A549 (cell line): ENCODE measurements around the gene TCF4.

ENCODE experiments used
- ATOH8 ChIP-seq: fragments of 250-450 bp; sonication (Bioruptor Pico); IDR thresholded peaks from 2 replicates; pipeline ENCODE4 v1.5.0; 2020; ENCODE audit warnings: low read depth, mild to moderate bottlenecking, moderate library complexity
- EP300 ChIP-seq, 2 experiments: fragments of >200 bp; sonication (Bioruptor Twin); formaldehyde crosslinking; IDR thresholded peaks; 2 replicates in 1 of 2; 3 replicates in 1 of 2; pipeline ENCODE4 v1.6.1; 2016 to 2017
- HES2 ChIP-seq: fragments of >200 bp; sonication (Bioruptor Twin); formaldehyde crosslinking; IDR thresholded peaks from 2 replicates; pipeline ENCODE4 v1.6.1; 2016
- KDM5A ChIP-seq: fragments of 200-600 bp; sonication (generic); IDR thresholded peaks from 2 replicates; pipeline ENCODE4 v1.6.1; 2016; ENCODE audit warnings: antibody characterized with exemption, mild to moderate bottlenecking
- NFE2L2 ChIP-seq: fragments of 150-350 bp; conservative IDR thresholded peaks from 2 replicates; pipeline ENCODE4 v1.6.1; 2014; ENCODE audit warnings: low read length
- POLR2A ChIP-seq: IDR thresholded peaks from 2 replicates; pipeline ENCODE4 v1.6.1; 2012; ENCODE audit warnings: mild to moderate bottlenecking, low read length
- RCOR1 ChIP-seq: fragments of 150-350 bp; IDR thresholded peaks from 2 replicates; pipeline ENCODE4 v1.6.1; 2014; ENCODE audit warnings: antibody characterized with exemption, low read length, low read depth
- RFX5 ChIP-seq: fragments of 450-650 bp; IDR thresholded peaks from 2 replicates; pipeline ENCODE4 v1.7.1; 2014; ENCODE audit warnings: antibody characterized with exemption, mild to moderate bottlenecking, moderate library complexity
- USF2 ChIP-seq: fragments of 450-650 bp; IDR thresholded peaks from 2 replicates; pipeline ENCODE4 v1.6.1; 2014; ENCODE audit warnings: antibody characterized with exemption
- TF ChIP-seq, protein P1 (sequence below): fragments of 200-600 bp; sonication (generic); IDR thresholded peaks from 2 replicates; pipeline ENCODE4 v1.6.1; 2016; ENCODE audit warnings: antibody characterized with exemption, mild to moderate bottlenecking, moderate library complexity
- TF ChIP-seq, protein P2 (sequence below): fragments of >200 bp; sonication (Bioruptor Twin); formaldehyde crosslinking; IDR thresholded peaks from 3 replicates; pipeline ENCODE4 v1.5.1; 2016
- TF ChIP-seq, protein P3 (sequence below): IDR thresholded peaks from 2 replicates; pipeline ENCODE4 v1.6.1; 2012

GRCh38 chr18:55252053-55252675 lies 335.8 kb downstream of the TCF4 start:
- no peak for TF ChIP-seq HES2
- TF ChIP-seq, protein P1, sequence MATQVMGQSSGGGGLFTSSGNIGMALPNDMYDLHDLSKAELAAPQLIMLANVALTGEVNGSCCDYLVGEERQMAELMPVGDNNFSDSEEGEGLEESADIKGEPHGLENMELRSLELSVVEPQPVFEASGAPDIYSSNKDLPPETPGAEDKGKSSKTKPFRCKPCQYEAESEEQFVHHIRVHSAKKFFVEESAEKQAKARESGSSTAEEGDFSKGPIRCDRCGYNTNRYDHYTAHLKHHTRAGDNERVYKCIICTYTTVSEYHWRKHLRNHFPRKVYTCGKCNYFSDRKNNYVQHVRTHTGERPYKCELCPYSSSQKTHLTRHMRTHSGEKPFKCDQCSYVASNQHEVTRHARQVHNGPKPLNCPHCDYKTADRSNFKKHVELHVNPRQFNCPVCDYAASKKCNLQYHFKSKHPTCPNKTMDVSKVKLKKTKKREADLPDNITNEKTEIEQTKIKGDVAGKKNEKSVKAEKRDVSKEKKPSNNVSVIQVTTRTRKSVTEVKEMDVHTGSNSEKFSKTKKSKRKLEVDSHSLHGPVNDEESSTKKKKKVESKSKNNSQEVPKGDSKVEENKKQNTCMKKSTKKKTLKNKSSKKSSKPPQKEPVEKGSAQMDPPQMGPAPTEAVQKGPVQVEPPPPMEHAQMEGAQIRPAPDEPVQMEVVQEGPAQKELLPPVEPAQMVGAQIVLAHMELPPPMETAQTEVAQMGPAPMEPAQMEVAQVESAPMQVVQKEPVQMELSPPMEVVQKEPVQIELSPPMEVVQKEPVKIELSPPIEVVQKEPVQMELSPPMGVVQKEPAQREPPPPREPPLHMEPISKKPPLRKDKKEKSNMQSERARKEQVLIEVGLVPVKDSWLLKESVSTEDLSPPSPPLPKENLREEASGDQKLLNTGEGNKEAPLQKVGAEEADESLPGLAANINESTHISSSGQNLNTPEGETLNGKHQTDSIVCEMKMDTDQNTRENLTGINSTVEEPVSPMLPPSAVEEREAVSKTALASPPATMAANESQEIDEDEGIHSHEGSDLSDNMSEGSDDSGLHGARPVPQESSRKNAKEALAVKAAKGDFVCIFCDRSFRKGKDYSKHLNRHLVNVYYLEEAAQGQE: no peak
- TF ChIP-seq, protein P2, sequence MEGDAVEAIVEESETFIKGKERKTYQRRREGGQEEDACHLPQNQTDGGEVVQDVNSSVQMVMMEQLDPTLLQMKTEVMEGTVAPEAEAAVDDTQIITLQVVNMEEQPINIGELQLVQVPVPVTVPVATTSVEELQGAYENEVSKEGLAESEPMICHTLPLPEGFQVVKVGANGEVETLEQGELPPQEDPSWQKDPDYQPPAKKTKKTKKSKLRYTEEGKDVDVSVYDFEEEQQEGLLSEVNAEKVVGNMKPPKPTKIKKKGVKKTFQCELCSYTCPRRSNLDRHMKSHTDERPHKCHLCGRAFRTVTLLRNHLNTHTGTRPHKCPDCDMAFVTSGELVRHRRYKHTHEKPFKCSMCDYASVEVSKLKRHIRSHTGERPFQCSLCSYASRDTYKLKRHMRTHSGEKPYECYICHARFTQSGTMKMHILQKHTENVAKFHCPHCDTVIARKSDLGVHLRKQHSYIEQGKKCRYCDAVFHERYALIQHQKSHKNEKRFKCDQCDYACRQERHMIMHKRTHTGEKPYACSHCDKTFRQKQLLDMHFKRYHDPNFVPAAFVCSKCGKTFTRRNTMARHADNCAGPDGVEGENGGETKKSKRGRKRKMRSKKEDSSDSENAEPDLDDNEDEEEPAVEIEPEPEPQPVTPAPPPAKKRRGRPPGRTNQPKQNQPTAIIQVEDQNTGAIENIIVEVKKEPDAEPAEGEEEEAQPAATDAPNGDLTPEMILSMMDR: no peak
- no peak for TF ChIP-seq KDM5A
- no peak for TF ChIP-seq ATOH8 (CRISPR knock-in tag)
- TF ChIP-seq POLR2A: no peak
- TF ChIP-seq RCOR1: no peak
- TF ChIP-seq EP300 (IDR thresholded peaks at IDR 0.05): no peak
- TF ChIP-seq RFX5: no peak
- TF ChIP-seq, protein P3, sequence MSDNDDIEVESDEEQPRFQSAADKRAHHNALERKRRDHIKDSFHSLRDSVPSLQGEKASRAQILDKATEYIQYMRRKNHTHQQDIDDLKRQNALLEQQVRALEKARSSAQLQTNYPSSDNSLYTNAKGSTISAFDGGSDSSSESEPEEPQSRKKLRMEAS: no peak
- TF ChIP-seq USF2: no peak
- no peak for TF ChIP-seq NFE2L2
